Astrocyte (in vitro differentiated cells and primary cell): Measurements from ENCODE around the gene PIK3R1. TPM values are rescaled to one million over a fixed set of nuclear protein-coding genes. Genes with fewer than 3 reads are reported as not detected.

Source experiments
- DNase-seq: peaks from one replicate; pipeline ENCODE4 v3.0.0-alpha.2; 2010; ENCODE audit warnings: low read depth
- FAIRE-seq: peaks from 2 replicates; lab custom pipeline; 2011; peaks lifted over from hg19 to GRCh38; lab: Jason Lieb, UNC
- H2AFZ ChIP-seq: 2 replicates; pipeline ENCODE4 v1.6.0; 2012; ENCODE audit warnings: low read depth, low read length, inconsistent platforms
- H3K27ac ChIP-seq: 2 replicates; pipeline ENCODE4 v1.5.1; 2011; ENCODE audit warnings: low read depth, low read length, inconsistent platforms
- H3K27me3 ChIP-seq: 2 replicates; pipeline ENCODE4 v1.6.0; 2011; ENCODE audit warnings: low read length, inconsistent platforms; ENCODE audit not compliant: insufficient read depth
- H3K36me3 ChIP-seq: 2 replicates; pipeline ENCODE4 v1.5.1; 2011; ENCODE audit warnings: low read length, inconsistent platforms; ENCODE audit not compliant: insufficient read depth
- H3K4me1 ChIP-seq: 2 replicates; pipeline ENCODE4 v1.5.1; 2011; ENCODE audit warnings: low read length, inconsistent platforms; ENCODE audit not compliant: insufficient read depth
- H3K4me2 ChIP-seq: 2 replicates; pipeline ENCODE4 v1.6.0; 2012; ENCODE audit warnings: low read length, inconsistent platforms
- H3K4me3 ChIP-seq: 2 replicates; pipeline ENCODE4 v1.5.1; 2011; ENCODE audit warnings: low read depth, mild to moderate bottlenecking, low read length, inconsistent platforms; ENCODE audit not compliant: insufficient read depth
- H3K79me2 ChIP-seq: 2 replicates; pipeline ENCODE4 v1.6.0; 2012; ENCODE audit warnings: mild to moderate bottlenecking, low read length, inconsistent platforms; ENCODE audit not compliant: insufficient read depth
- H3K9ac ChIP-seq: 2 replicates; pipeline ENCODE4 v1.6.0; 2012; ENCODE audit warnings: mild to moderate bottlenecking, low read length, inconsistent platforms
- H3K9me3 ChIP-seq: 2 replicates; pipeline ENCODE4 v1.5.1; 2012; ENCODE audit warnings: low read depth, mild to moderate bottlenecking, low read length, inconsistent platforms; ENCODE audit not compliant: insufficient read depth
- H4K20me1 ChIP-seq: 2 replicates; pipeline ENCODE4 v1.6.0; 2012; ENCODE audit warnings: low read length, inconsistent platforms; ENCODE audit not compliant: insufficient read depth
- H3K27ac Mint-ChIP-seq: one replicate; pipeline ENCODE4 v1.8.0; 2021; ENCODE audit warnings: mild to moderate bottlenecking, mixed read lengths; ENCODE audit not compliant: unreplicated experiment
- H3K27me3 Mint-ChIP-seq: one replicate; pipeline ENCODE4 v1.8.0; 2021; ENCODE audit warnings: low read depth, mixed read lengths; ENCODE audit not compliant: unreplicated experiment
- H3K36me3 Mint-ChIP-seq: one replicate; pipeline ENCODE4 v1.8.0; 2021; ENCODE audit warnings: low read depth, mixed read lengths; ENCODE audit not compliant: unreplicated experiment
- H3K4me1 Mint-ChIP-seq: one replicate; pipeline ENCODE4 v1.8.0; 2021; ENCODE audit warnings: low read depth, mixed read lengths; ENCODE audit not compliant: unreplicated experiment
- H3K4me3 Mint-ChIP-seq: one replicate; pipeline ENCODE4 v1.8.0; 2021; ENCODE audit warnings: mild to moderate bottlenecking, moderate library complexity, mixed read lengths; ENCODE audit not compliant: unreplicated experiment
- H3K9me3 Mint-ChIP-seq: one replicate; pipeline ENCODE4 v1.8.0; 2021; ENCODE audit warnings: mild to moderate bottlenecking, mixed read lengths; ENCODE audit not compliant: unreplicated experiment
- EZH2 ChIP-seq: IDR thresholded peaks from 2 replicates; pipeline ENCODE4 v1.6.1; 2012; ENCODE audit warnings: mild to moderate bottlenecking, low read length, inconsistent platforms; ENCODE audit not compliant: insufficient read depth
- total RNA-seq: library from RNA; stranded (reverse); gene quantifications from 2 replicates; pipeline ENCODE4 v1.2.1, GENCODE V29; 2021
- TF ChIP-seq, protein P1 (sequence below): IDR thresholded peaks from 2 replicates; pipeline ENCODE4 v1.5.1; 2011; ENCODE audit warnings: low read depth, mild to moderate bottlenecking, inconsistent platforms, low read length, moderate library complexity; ENCODE audit not compliant: insufficient read depth

PIK3R1 gene
- total RNA-seq, 1 donor from 2014 or later = 25.7 TPM

DNA sequence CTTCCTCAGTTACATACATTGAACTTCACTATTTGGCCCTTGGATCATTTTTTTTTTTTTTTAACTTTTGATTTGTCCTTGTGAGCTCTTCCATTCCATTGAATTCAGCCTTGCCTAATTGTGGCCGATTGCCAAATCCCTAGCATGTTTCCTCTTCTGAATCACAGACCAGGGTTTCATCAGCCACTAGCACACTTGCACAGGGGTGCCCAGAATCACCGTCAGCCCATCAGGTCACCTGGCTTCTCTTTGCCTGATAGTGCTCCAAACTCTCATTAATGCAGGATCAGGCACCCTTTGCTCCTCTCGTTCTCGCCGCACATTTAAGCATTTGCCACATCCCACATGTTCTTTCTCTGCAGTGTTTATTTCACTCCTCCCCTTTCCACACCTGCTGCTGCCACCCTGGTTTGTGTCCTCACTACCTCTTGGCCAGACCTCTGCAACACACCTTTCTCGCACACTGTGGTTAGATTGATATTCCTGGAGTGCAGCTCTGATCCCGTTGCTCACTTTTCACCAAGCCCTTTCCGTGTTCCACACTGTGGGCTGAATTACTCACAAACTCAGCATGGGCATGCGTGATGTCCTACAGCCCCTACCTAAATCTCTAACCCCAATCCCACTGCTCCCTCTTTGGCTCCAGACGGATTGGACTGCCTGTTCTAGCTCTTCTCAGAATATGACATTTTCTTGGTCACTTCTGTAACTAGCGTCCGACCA lies 9.8 kb downstream of the PIK3R1 start:
- peak overlapping the region; percentile 18 for H3K4me3 Mint-ChIP-seq
- peaks cover 6% of the 10 kb centered on the region for H3K36me3 ChIP-seq
- peaks cover 10% of the 10 kb centered on the region for H3K36me3 Mint-ChIP-seq
- no peaks in the 10 kb centered on the region for H3K9me3 ChIP-seq
- peak overlapping the region; percentile 15 for H3K27ac Mint-ChIP-seq
- DNase-seq = peak; percentile 82
- H2AFZ ChIP-seq = no peak overlapping the region
- no peak for TF ChIP-seq EZH2
- TF ChIP-seq, protein P1, sequence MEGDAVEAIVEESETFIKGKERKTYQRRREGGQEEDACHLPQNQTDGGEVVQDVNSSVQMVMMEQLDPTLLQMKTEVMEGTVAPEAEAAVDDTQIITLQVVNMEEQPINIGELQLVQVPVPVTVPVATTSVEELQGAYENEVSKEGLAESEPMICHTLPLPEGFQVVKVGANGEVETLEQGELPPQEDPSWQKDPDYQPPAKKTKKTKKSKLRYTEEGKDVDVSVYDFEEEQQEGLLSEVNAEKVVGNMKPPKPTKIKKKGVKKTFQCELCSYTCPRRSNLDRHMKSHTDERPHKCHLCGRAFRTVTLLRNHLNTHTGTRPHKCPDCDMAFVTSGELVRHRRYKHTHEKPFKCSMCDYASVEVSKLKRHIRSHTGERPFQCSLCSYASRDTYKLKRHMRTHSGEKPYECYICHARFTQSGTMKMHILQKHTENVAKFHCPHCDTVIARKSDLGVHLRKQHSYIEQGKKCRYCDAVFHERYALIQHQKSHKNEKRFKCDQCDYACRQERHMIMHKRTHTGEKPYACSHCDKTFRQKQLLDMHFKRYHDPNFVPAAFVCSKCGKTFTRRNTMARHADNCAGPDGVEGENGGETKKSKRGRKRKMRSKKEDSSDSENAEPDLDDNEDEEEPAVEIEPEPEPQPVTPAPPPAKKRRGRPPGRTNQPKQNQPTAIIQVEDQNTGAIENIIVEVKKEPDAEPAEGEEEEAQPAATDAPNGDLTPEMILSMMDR = no peak
- H3K27ac ChIP-seq = no peak overlapping the region
- H4K20me1 ChIP-seq = peaks cover 48% of the 10 kb centered on the region
- H3K79me2 ChIP-seq = peaks cover 58% of the 10 kb centered on the region
- no peaks in the 10 kb centered on the region for H3K27me3 Mint-ChIP-seq
- H3K9ac ChIP-seq = no peak overlapping the region
- H3K4me3 ChIP-seq = no peak overlapping the region
- peaks cover 8% of the 10 kb centered on the region for H3K4me1 ChIP-seq
- no peak for FAIRE-seq
- H3K9me3 Mint-ChIP-seq = peaks cover 2% of the 10 kb centered on the region
- peaks cover 12% of the 10 kb centered on the region for H3K4me1 Mint-ChIP-seq
- H3K27me3 ChIP-seq = no peaks in the 10 kb centered on the region
- peak overlapping the region; percentile 36 for H3K4me2 ChIP-seq

GRCh38 chr5:68225911-68226545 lies 10.5 kb downstream of the PIK3R1 start:
- Mint-ChIP-seq H3K27ac (no peak overlapping the region), H3K4me3 (no peak overlapping the region), H3K9me3 (peaks cover 2% of the 10 kb centered on the region), H3K27me3 (no peaks in the 10 kb centered on the region), H3K36me3 (peaks cover 10% of the 10 kb centered on the region), H3K4me1 (peaks cover 12% of the 10 kb centered on the region)
- H3K4me3 ChIP-seq = no peak overlapping the region
- peaks cover 8% of the 10 kb centered on the region for H3K4me1 ChIP-seq
- H4K20me1 ChIP-seq = peaks cover 50% of the 10 kb centered on the region
- TF ChIP-seq EZH2 = no peak
- TF ChIP-seq, protein P1 = no peak
- FAIRE-seq = no peak
- peaks cover 6% of the 10 kb centered on the region for H3K36me3 ChIP-seq
- no peak overlapping the region for H3K27ac ChIP-seq
- H2AFZ ChIP-seq = no peak overlapping the region
- H3K79me2 ChIP-seq = peaks cover 57% of the 10 kb centered on the region
- no peaks in the 10 kb centered on the region for H3K27me3 ChIP-seq
- H3K9me3 ChIP-seq = no peaks in the 10 kb centered on the region
- no peak overlapping the region for H3K9ac ChIP-seq
- no peak overlapping the region for H3K4me2 ChIP-seq
- no peak for DNase-seq
